GDM1 (cell line): Measurements from ENCODE around the gene CCDC38.
"Not testable (repeated sequence)": the region's sequence is repeated elsewhere in the genome, so short reads cannot be mapped to it uniquely, and the experiment has no call there.

Experiments used
- DNase-seq: peaks from one replicate; lab custom pipeline; 2025; lab: John Stamatoyannopoulos, UW

The CCDC38 gene

GRCh38 chr12:95942524-95943329 lies at the start of gene CCDC38:
Gene CCDC38, minus strand, starts transcription at chr12:95942614. Its CDS starts 6,105 bp downstream, at chr12:95936509.
- no peak for DNase-seq

- no peak for DNase-seq
Observed at GRCh38 chr12:95990136-95990535, 47.7 kb upstream of the CCDC38 start.

- DNase-seq, result no peak
Observed at GRCh38 chr12:95989504-95990123, 47.2 kb upstream of the CCDC38 start.

GRCh38 chr12:95988506-95989275 lies 46.3 kb upstream of the CCDC38 start:
- no peak for DNase-seq

GRCh38 chr12:95986635-95987570 lies 44.5 kb upstream of the CCDC38 start:
- no peak for DNase-seq

GRCh38 chr12:95984682-95985081 lies 42.3 kb upstream of the CCDC38 start:
- DNase-seq, result no peak

GRCh38 chr12:95982602-95983001 lies 40.2 kb upstream of the CCDC38 start:
- no peak for DNase-seq

GRCh38 chr12:95980437-95980836 lies 38.0 kb upstream of the CCDC38 start:
- no peak for DNase-seq

- DNase-seq, result no peak
Observed at GRCh38 chr12:95978774-95979173, 36.4 kb upstream of the CCDC38 start.

- DNase-seq, result no peak
Observed at GRCh38 chr12:95978351-95978750, 35.9 kb upstream of the CCDC38 start.

- no peak for DNase-seq
Observed at GRCh38 chr12:95977764-95978305, 35.4 kb upstream of the CCDC38 start.

GRCh38 chr12:95976416-95976832 lies 34.0 kb upstream of the CCDC38 start:
- no peak for DNase-seq

GRCh38 chr12:95975491-95975890 lies 33.1 kb upstream of the CCDC38 start:
- DNase-seq, result no peak

- DNase-seq, result no peak
Observed at GRCh38 chr12:95974358-95974757, 31.9 kb upstream of the CCDC38 start.

- no peak for DNase-seq
Observed at GRCh38 chr12:95972832-95973456, 30.5 kb upstream of the CCDC38 start.

GRCh38 chr12:95970905-95971304 lies 28.5 kb upstream of the CCDC38 start:
- DNase-seq, result no peak

- not testable (repeated sequence) for DNase-seq
Observed at GRCh38 chr12:95969116-95969515, 26.7 kb upstream of the CCDC38 start.

GRCh38 chr12:95967301-95967700 lies 24.9 kb upstream of the CCDC38 start:
- no peak for DNase-seq

GRCh38 chr12:95966287-95966870 lies 24.0 kb upstream of the CCDC38 start:
- DNase-seq, result no peak

- DNase-seq, result no peak
Observed at GRCh38 chr12:95963096-95963495, 20.7 kb upstream of the CCDC38 start.
